ENCODE data around the gene AHSA1. TPM values are rescaled to one million over a fixed set of nuclear protein-coding genes. Genes with fewer than 3 reads are reported as not detected.

Gene AHSA1
- total and polyA plus RNA-seq, 7 donors = 82.3 to 120 (median 102) TPM

DNA sequence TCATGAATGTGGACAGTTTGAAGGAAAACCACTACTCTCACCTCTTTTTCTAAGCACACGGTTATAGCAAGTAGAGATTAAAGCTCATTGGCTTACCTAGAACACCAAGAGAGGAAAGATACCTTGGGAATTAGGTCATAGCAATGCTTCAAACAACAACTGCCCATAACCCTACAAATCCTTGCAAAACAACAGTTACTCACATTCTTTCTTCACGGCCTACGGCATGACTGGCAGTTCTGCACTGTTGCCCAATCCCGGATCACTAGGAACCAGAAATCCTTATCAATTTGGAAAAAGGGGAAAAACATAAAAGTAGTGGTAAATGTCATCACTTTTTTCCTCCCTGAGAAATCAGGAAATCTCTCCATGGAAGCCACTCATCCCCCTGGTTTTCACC is 50.4 kb downstream of the AHSA1 start:
- DNase-seq = no peak
- Histone ChIP-seq H3K27me3 (no peaks in the 10 kb centered on the region), H3K4me3 (no peak overlapping the region), H3K36me3 (peaks cover 7 to 40% (median 10%) of the 10 kb centered on the region in 4 donors), H3K27ac (no peak overlapping the region), H3K4me1 (no peaks in the 10 kb centered on the region), H3K9me3 (peaks cover 0 to 4% (median 0%) of the 10 kb centered on the region in 4 donors)
- TF ChIP-seq, protein P1, sequence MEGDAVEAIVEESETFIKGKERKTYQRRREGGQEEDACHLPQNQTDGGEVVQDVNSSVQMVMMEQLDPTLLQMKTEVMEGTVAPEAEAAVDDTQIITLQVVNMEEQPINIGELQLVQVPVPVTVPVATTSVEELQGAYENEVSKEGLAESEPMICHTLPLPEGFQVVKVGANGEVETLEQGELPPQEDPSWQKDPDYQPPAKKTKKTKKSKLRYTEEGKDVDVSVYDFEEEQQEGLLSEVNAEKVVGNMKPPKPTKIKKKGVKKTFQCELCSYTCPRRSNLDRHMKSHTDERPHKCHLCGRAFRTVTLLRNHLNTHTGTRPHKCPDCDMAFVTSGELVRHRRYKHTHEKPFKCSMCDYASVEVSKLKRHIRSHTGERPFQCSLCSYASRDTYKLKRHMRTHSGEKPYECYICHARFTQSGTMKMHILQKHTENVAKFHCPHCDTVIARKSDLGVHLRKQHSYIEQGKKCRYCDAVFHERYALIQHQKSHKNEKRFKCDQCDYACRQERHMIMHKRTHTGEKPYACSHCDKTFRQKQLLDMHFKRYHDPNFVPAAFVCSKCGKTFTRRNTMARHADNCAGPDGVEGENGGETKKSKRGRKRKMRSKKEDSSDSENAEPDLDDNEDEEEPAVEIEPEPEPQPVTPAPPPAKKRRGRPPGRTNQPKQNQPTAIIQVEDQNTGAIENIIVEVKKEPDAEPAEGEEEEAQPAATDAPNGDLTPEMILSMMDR (IDR thresholded peaks at IDR 0.05) = no peak
- TF ChIP-seq POLR2A (IDR thresholded peaks at IDR 0.05) = no peak
- TF ChIP-seq POLR2AphosphoS5 (IDR thresholded peaks at IDR 0.05) = no peak
- TF ChIP-seq EP300 (IDR thresholded peaks at IDR 0.05) = no peak
- intact Hi-C loops (cut with DNase I) = no loop called here
- WGBS, 2 donors = 96 to 97% methylated on average over 4 of the region's 4 CpGs

DNA sequence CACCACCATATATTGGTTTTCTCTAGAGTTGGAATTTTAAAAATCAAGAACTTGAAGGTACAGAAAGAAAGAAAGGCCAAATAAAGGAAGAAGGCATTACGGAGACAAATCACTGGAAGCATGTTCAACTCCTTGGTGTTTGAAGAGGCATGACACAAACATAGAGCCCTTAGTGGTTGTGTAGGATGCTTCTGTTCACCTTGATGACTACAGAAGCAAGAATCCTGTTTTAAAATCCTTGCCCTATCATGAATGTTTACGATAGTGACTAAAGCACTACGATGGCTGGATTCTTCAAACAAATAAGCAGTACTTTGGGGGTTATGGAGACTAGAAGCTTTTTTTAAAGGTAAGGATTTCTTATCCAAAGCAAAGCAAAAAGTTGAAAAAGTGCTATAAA is 51.0 kb downstream of the AHSA1 start:
- 94 to 95% methylated on average over 3 of the region's 3 CpGs for WGBS, 2 donors
- intact Hi-C loops (cut with DNase I) = no loop called here
- TF ChIP-seq POLR2A (IDR thresholded peaks at IDR 0.05) (no peak), EP300 (IDR thresholded peaks at IDR 0.05) (no peak), POLR2AphosphoS5 (IDR thresholded peaks at IDR 0.05) (no peak)
- TF ChIP-seq, protein P1 (IDR thresholded peaks at IDR 0.05) = no peak
- Histone ChIP-seq H3K27ac (no peak overlapping the region), H3K36me3 (peaks cover 7 to 41% (median 10%) of the 10 kb centered on the region in 4 donors), H3K4me1 (no peaks in the 10 kb centered on the region), H3K4me3 (no peak overlapping the region), H3K27me3 (no peaks in the 10 kb centered on the region), H3K9me3 (no peaks in the 10 kb centered on the region)
- DNase-seq = no peak

DNA sequence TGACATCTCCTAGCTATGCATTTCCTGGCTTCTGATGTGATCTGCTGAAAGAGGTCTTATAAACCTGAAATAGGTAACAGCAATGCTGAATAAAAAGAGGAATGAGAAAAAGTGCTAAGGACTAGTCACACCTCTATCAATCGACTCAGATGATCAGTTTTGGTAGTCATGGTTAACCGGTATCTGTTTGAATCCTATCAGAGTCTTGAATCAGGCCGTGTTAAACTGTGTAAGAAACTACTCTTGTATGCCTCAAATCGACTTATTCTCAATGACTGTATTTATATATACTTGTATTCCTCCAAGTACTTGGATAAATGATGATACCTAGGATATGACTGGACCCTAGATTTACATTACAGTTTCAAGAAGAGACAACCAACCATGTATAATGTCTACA is 51.5 kb downstream of the AHSA1 start:
- no peaks in the 10 kb centered on the region for H3K4me1 ChIP-seq
- peaks cover 7 to 46% (median 10%) of the 10 kb centered on the region in 4 donors for H3K36me3 ChIP-seq
- no peak for DNase-seq
- no peak overlapping the region for H3K4me3 ChIP-seq
- WGBS, 2 donors = 93 to 95% methylated on average over 4 of the region's 4 CpGs
- intact Hi-C loops (cut with DNase I) = no loop called here
- no peak for TF ChIP-seq POLR2A (IDR thresholded peaks at IDR 0.05)
- no peak for TF ChIP-seq POLR2AphosphoS5 (IDR thresholded peaks at IDR 0.05)
- TF ChIP-seq EP300 (IDR thresholded peaks at IDR 0.05) = no peak
- TF ChIP-seq, protein P1 (IDR thresholded peaks at IDR 0.05) = no peak
- H3K9me3 ChIP-seq = no peaks in the 10 kb centered on the region
- H3K27ac ChIP-seq = no peak overlapping the region
- H3K27me3 ChIP-seq = no peaks in the 10 kb centered on the region

DNA sequence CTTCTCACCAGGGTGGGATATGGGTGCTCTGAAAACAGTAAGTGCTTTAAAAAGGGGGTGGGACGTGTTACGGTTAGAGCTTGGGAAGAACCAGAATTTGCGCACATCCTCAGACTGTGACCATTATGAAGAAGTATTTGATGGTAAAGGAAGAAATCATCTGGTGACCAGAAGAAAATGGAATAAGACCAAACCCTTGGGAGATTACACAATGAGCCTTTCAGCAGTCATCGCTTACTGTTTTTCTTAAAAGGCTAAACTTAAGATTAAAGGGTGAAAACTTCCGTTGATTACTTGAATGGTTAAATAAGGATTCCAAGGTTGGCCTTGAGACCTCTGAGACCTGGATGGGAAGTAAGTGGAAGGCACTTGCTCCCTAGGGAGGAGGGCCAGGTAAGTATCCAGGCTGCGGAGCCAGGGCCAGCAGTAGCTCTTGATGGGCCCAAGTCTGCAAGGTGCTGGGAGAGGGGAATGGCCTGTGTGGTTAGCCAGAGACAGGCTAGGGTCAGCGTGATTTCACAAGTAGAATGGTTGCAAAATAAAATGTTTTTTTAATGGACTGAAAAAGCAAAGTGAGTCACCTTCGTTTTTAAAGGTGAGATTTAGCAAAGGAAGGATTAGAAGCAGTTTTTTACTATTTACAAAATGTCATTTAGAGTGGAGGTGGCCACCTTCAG is 53.7 kb downstream of the AHSA1 start:
- no peaks in the 10 kb centered on the region for H3K9me3 ChIP-seq
- no peaks in the 10 kb centered on the region for H3K27me3 ChIP-seq
- H3K4me1 ChIP-seq = no peaks in the 10 kb centered on the region
- H3K4me3 ChIP-seq = no peak overlapping the region
- intact Hi-C loops (cut with DNase I) = no loop called here
- no peak overlapping the region for H3K27ac ChIP-seq
- TF ChIP-seq, protein P1 (IDR thresholded peaks at IDR 0.05) = no peak
- TF ChIP-seq POLR2A (IDR thresholded peaks at IDR 0.05) = no peak
- TF ChIP-seq POLR2AphosphoS5 (IDR thresholded peaks at IDR 0.05) = no peak
- no peak for TF ChIP-seq EP300 (IDR thresholded peaks at IDR 0.05)
- WGBS, 2 donors = 95 to 96% methylated on average over 8 of the region's 8 CpGs
- DNase-seq = no peak
- peaks cover 7 to 64% (median 10%) of the 10 kb centered on the region in 4 donors for H3K36me3 ChIP-seq

DNA sequence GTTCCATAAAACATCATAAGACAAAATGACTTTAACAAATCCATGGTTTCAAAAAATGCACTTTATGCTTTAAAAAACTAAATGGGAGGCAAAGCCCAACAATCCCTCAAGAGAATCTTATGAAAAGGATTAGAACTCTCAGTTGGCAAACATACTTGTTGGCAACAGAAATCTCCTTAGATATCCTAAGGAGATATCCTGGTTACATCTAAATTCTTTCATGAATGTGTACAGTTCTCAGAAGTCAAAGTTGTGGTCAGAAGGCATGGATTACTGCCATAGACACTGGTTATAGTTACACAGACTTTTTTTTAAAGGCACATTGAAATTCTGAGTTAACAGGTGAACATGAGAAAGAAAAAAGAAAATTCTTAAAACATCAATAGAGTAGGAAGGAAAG is 58.2 kb downstream of the AHSA1 start:
- no peak for DNase-seq
- intact Hi-C loops (cut with DNase I) = no loop called here
- Histone ChIP-seq H3K4me3 (no peak overlapping the region), H3K4me1 (no peaks in the 10 kb centered on the region), H3K27me3 (no peaks in the 10 kb centered on the region), H3K27ac (no peak overlapping the region), H3K36me3 (peaks cover 8 to 82% (median 21%) of the 10 kb centered on the region in 4 donors), H3K9me3 (no peaks in the 10 kb centered on the region)
- no peak for TF ChIP-seq POLR2A (IDR thresholded peaks at IDR 0.05)
- no peak for TF ChIP-seq POLR2AphosphoS5 (IDR thresholded peaks at IDR 0.05)
- TF ChIP-seq, protein P1 (IDR thresholded peaks at IDR 0.05) = no peak
- no peak for TF ChIP-seq EP300 (IDR thresholded peaks at IDR 0.05)

All from sigmoid colon (tissue), 7 donors.